ENCODE measurements around the gene ATAD3B.
A peak's percentile ranks its signal among the peaks of the same experiment; 100 is the strongest.
"Not testable (repeated sequence)": the region's sequence is repeated elsewhere in the genome, so short reads cannot be mapped to it uniquely, and the experiment has no call there.

The ATAD3B gene

GRCh38 chr1:1511533-1512285 is 40.1 kb downstream of the ATAD3B start, which contains the start of gene ATAD3A:
Gene ATAD3A (plus strand): TSS chr1:1512162. CDS start chr1:1512269, 107 bp downstream.
- peak within 1 kb of the TSS; percentile 96 for H3K4me3 ChIP-seq (ENCODE audit: low read depth, low read length, poor library complexity, severe bottlenecking)
- peak within 1 kb of the TSS; percentile 84 for H3K4me2 ChIP-seq (ENCODE audit: low read length)
- H3K9me2 ChIP-seq (ENCODE audit: low read depth, low read length) = no peaks in the 10 kb centered on the region
- peak within 1 kb of the TSS; percentile 98 for H3K9ac ChIP-seq (ENCODE audit: low read length)
- H3K9me3 ChIP-seq (ENCODE audit: low read length) = no peaks in the 10 kb centered on the region
- H3F3A ChIP-seq (ENCODE audit: insufficient read depth, low read length) = no peaks in the 10 kb centered on the region
- peaks cover 20% of the 10 kb centered on the region for H3K4me1 ChIP-seq (ENCODE audit: insufficient read depth, low read length, severe bottlenecking)
- no peaks in the 10 kb centered on the region for H3K79me2 ChIP-seq (ENCODE audit: insufficient read depth, low read length)
- no peak within 1 kb of the TSS for H2AFZ ChIP-seq (ENCODE audit: low read length)
- peaks cover 17% of the 10 kb centered on the region for H3K36me3 ChIP-seq (ENCODE audit: insufficient read depth, low read length)
- no peak for TF ChIP-seq EZH2 (IDR thresholded peaks at IDR 0.05; ENCODE audit: borderline replicate concordance, low read length)
- no peak for TF ChIP-seq CTCF (IDR thresholded peaks at IDR 0.05; ENCODE audit: low read length)
- peak within 1 kb of the TSS; percentile 84 for H3K27ac ChIP-seq (ENCODE audit: low read depth, low read length, poor library complexity, severe bottlenecking)
- no peaks in the 10 kb centered on the region for H3K27me3 ChIP-seq (ENCODE audit: insufficient read depth, low read length)
- H4K20me1 ChIP-seq (ENCODE audit: insufficient read depth, low read length) = no peaks in the 10 kb centered on the region

GRCh38 chr1:1512425-1512824 is 40.9 kb downstream of the ATAD3B start:
- peak overlapping the region; percentile 68; the same call in 1 of the 2 replicates for H3K9ac ChIP-seq (ENCODE audit: low read length)
- H3K79me2 ChIP-seq (ENCODE audit: insufficient read depth, low read length); H4K20me1 ChIP-seq (ENCODE audit: insufficient read depth, low read length); H3K9me2 ChIP-seq (ENCODE audit: low read depth, low read length); H3K9me3 ChIP-seq (ENCODE audit: low read length); H3K27ac ChIP-seq (ENCODE audit: low read depth, low read length, poor library complexity, severe bottlenecking); H3F3A ChIP-seq (ENCODE audit: insufficient read depth, low read length); H3K27me3 ChIP-seq (ENCODE audit: insufficient read depth, low read length); H2AFZ ChIP-seq (ENCODE audit: low read length): not testable (repeated sequence)
- peak overlapping the region; percentile 96 for H3K4me3 ChIP-seq (ENCODE audit: low read depth, low read length, poor library complexity, severe bottlenecking)
- H3K4me1 ChIP-seq (ENCODE audit: insufficient read depth, low read length, severe bottlenecking) = peaks cover 20% of the 10 kb centered on the region
- peak overlapping the region; percentile 71; the same call in 1 of the 2 replicates for H3K4me2 ChIP-seq (ENCODE audit: low read length)
- H3K36me3 ChIP-seq (ENCODE audit: insufficient read depth, low read length) = peaks cover 20% of the 10 kb centered on the region

- H3F3A ChIP-seq (ENCODE audit: insufficient read depth, low read length); H3K9me2 ChIP-seq (ENCODE audit: low read depth, low read length); H4K20me1 ChIP-seq (ENCODE audit: insufficient read depth, low read length); H3K9me3 ChIP-seq (ENCODE audit: low read length); H3K27me3 ChIP-seq (ENCODE audit: insufficient read depth, low read length); H3K79me2 ChIP-seq (ENCODE audit: insufficient read depth, low read length); H3K27ac ChIP-seq (ENCODE audit: low read depth, low read length, poor library complexity, severe bottlenecking); H2AFZ ChIP-seq (ENCODE audit: low read length): not testable (repeated sequence)
- Histone ChIP-seq H3K4me3 (ENCODE audit: low read depth, low read length, poor library complexity, severe bottlenecking) (peak overlapping the region; percentile 96), H3K36me3 (ENCODE audit: insufficient read depth, low read length) (peaks cover 31% of the 10 kb centered on the region), H3K4me1 (ENCODE audit: insufficient read depth, low read length, severe bottlenecking) (peaks cover 20% of the 10 kb centered on the region), H3K9ac (ENCODE audit: low read length) (peak overlapping the region; percentile 44; the same call in 1 of the 2 replicates), H3K4me2 (ENCODE audit: low read length) (peak overlapping the region; percentile 48)
These were observed 42.1 kb downstream of the ATAD3B start for GRCh38 chr1:1513675-1514074.

- H2AFZ ChIP-seq (ENCODE audit: low read length); H3K4me3 ChIP-seq (ENCODE audit: low read depth, low read length, poor library complexity, severe bottlenecking); H3K9me2 ChIP-seq (ENCODE audit: low read depth, low read length); H3K9ac ChIP-seq (ENCODE audit: low read length); H3K79me2 ChIP-seq (ENCODE audit: insufficient read depth, low read length); H3K27ac ChIP-seq (ENCODE audit: low read depth, low read length, poor library complexity, severe bottlenecking); H4K20me1 ChIP-seq (ENCODE audit: insufficient read depth, low read length); H3F3A ChIP-seq (ENCODE audit: insufficient read depth, low read length); H3K27me3 ChIP-seq (ENCODE audit: insufficient read depth, low read length); H3K9me3 ChIP-seq (ENCODE audit: low read length): not testable (repeated sequence)
- Histone ChIP-seq H3K36me3 (ENCODE audit: insufficient read depth, low read length) (peaks cover 32% of the 10 kb centered on the region), H3K4me2 (ENCODE audit: low read length) (peak overlapping the region; percentile 32; the same call in 1 of the 2 replicates), H3K4me1 (ENCODE audit: insufficient read depth, low read length, severe bottlenecking) (peaks cover 20% of the 10 kb centered on the region)
These were observed 42.8 kb downstream of the ATAD3B start for GRCh38 chr1:1514376-1514775.

GRCh38 chr1:1516923-1517322 is 45.4 kb downstream of the ATAD3B start:
- H2AFZ ChIP-seq (ENCODE audit: low read length); H3F3A ChIP-seq (ENCODE audit: insufficient read depth, low read length); H3K4me3 ChIP-seq (ENCODE audit: low read depth, low read length, poor library complexity, severe bottlenecking); H3K79me2 ChIP-seq (ENCODE audit: insufficient read depth, low read length); H3K4me1 ChIP-seq (ENCODE audit: insufficient read depth, low read length, severe bottlenecking); H3K4me2 ChIP-seq (ENCODE audit: low read length); H4K20me1 ChIP-seq (ENCODE audit: insufficient read depth, low read length); H3K9ac ChIP-seq (ENCODE audit: low read length); H3K27me3 ChIP-seq (ENCODE audit: insufficient read depth, low read length); H3K9me3 ChIP-seq (ENCODE audit: low read length); H3K9me2 ChIP-seq (ENCODE audit: low read depth, low read length); H3K27ac ChIP-seq (ENCODE audit: low read depth, low read length, poor library complexity, severe bottlenecking): not testable (repeated sequence)
- peaks cover 52% of the 10 kb centered on the region for H3K36me3 ChIP-seq (ENCODE audit: insufficient read depth, low read length)

Measured in OCI-LY1 (cell line).